HG02623 (cell line): ENCODE results near the gene CMYA5.
"Not testable (repeated sequence)": the region's sequence is repeated elsewhere in the genome, so short reads cannot be mapped to it uniquely, and the experiment has no call there.

Experiments
- ATAC-seq: cut with Tn5 transposase; IDR thresholded peaks from one replicate; pipeline ENCODE4 v1.9.1; 2021; ENCODE audit warnings: moderate library complexity; ENCODE audit not compliant: unreplicated experiment

Gene CMYA5

DNA sequence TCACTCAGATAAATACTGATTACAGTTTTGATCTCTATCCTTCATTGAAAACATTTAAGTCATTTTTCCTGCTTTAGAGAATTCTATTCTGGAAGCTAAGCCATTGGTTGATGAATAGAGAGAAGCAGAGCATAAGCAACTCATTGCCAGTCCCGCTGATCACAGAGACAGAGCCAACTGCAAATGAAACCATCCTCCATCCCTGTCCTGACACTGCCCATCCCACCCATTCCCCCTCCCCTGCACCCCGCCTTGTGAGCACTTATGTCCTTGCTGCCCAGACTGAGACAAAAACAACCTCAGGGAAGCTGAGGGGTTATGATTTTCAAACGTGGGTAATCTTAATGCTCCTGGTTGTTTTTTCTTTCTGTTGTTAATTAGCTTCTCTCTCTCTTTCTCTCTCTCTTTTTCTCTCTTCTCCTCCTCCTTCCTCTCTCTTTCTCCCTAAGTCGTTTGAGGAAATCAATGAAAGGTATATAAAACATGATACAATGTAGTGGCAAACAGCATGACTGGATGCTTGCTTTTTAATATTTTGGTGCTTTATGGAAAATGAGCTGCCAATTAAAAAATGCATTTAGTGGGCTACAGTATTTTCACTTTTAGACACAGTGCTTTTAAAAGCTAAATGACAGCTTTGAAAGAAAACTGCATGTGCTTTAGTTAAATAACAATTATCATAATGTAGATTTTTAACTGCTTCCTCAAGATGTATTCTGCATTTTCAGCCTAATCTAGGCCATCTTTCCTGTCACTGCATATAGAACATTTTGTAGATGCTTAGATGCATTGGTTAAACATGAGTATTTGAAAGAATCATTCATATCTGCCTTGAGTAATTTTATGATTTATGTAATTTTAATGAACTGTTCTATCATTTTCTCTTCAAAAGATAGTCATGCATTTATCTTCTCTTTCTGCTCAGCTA lies 57.3 kb downstream of the CMYA5 start:
- no peak for ATAC-seq

DNA sequence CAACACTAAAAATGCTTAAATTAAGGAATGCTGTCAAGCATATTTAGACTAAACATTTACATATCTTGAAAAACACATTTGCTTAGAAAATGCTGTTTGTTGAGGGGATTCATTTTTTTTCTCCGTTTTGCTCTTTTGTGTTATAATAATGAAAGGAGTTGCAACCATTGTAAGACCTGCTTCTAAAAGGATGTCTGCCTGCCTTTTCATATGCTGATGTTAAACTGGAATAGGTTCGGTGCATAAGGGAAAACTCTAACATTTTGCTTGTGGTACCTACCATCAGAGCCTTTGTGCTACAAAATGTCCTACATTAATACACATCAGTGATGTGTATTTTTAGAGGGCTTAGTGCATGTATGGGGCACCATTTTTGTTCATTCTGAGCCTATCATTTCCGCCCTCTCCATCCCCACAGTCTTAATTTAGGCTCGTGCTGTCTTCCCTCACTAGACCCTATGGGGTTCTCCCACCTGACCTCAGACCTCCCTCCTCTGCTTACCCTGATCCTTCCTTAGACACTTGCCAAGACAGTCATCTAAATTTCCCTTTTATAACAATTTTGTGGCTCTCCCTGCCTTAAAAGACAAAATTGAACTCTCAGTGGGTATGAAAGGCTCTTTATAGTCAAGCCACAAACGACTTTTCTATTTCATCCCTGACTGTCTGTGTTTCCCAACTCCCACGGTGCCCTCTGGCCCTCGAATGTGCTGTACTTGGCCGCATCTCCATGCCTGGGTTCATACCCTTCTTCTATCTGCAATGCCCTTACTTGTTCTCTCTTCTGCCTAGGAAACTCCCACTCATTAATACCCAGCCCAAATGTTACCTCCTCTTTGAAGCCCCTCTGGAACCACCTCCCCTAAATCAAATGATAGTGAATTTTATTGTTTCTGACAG lies 61.2 kb downstream of the CMYA5 start:
- ATAC-seq = no peak

DNA sequence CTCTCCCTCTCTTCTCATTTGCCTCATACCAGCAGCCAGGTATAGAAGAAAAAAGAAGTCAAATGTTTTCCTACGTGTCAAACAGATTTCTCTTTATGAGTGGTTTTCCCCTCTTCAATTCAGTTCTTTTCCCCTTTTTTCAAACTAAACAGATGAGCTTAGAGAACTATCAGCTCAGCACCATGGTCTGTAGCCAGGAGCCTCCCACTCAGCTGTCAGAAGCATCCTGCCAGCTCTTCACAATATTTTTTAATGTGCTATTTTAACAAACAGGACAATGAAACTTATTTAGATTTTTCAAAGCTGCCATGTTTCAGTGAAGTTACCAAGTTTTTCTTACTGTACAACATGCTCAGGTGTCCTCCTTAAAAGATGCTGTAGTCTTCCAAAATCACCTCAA lies 63.5 kb downstream of the CMYA5 start:
- ATAC-seq = no peak

DNA sequence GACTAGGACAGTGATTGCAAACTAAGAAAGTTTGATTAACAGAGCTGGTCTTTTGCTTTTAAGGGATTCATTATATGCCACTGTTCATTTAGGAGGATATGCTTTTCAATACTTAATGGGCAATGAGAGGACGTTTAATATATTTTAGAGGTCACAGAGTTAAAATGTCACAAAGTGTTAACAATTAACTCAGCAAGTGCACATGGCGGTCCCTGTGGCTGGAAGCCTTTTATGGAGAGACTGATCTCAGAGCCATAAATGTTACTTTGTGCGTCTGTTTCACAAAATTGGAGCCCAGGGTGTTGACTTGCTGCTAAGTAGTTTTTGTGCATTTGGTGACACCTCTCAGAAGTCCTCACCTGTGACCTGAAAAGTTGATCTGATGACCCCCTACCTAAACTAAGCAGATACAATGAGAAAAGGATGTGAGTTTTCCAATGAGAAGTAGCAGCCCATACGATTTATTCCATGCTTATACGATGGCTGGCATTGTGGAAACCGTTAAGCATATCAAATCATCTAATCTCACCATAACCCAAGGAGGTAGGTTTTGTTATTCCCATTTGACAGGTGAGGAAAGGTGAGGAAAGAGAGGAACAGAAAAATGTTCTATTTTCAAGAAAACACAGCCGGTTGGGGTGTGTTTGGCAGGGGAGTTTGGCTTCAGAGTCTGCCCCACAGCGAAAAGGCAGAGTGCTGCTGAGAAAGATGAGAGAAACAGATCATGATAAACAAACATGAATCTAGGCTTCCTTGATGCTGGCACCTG lies 64.4 kb downstream of the CMYA5 start:
- no peak for ATAC-seq

DNA sequence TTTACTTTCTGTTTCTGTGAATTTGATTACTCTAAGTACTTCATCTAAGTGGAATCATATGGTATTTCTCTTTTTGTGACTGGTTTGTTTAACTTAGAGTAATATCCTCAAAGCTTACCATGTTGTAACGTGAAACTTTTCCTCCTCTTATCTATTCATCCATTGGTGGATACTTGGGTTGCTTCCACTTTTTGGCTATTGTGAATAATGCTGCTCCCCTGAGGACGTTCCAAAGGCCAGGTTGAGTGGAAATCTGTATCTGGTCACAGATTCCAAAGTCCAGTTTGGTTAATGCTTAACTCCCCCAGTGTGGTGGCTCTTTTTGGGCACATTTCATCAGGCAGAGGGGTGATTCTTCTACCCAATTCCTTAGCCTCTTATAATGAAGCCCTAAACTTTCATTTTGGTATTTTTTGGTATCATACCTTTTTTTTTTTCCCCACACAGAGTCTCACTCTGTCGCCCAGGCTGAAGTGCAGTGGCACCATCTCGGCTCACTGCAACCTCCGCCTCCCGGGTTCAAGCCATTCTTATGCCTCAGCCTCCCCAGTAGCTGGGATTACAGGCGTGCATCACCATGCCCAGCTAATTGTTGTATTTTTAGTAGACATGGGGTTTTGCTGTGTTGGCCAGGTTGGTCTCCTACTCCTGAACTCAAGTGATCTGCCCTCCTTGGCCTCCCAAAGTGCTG lies 65.4 kb downstream of the CMYA5 start:
- ATAC-seq = no peak

DNA sequence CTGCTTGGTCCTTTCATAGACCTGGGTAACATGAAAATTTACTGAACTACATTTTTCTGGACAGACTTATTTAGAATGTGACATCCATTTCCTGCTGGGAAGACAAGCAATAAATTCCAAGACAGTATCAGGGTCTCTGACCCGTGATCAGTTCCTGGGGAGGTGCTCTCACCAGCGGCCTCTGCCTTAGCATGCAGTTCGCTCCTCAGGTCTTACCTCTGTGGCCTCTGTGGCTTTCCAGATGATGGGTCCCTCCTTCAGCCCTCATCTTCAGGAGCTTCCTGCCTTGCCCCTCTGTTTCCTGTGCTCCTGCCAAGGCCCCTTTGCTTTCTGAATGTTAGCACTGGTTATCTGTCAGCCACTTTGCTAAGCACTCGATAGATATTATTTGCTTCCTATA lies 66.4 kb downstream of the CMYA5 start:
- ATAC-seq = no peak

DNA sequence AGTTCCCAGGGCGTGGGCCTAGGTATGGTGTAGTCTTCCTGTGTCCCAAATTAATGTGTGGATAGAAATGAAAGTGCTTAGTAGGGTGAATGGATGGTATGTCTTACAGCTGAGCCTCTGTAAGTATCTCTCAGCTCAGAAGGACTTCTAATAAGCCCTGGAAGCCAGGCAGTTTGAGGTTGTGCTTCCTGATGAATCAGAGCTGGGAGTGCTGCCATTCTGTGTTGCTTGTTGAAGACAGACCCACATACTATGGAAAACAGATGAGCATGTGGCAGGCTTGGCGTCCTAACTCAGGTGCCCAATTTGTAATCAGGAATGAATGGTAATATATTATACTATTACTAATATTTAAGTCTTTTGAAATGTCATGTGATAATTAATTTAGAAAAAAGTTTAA lies 69.8 kb downstream of the CMYA5 start:
- ATAC-seq = no peak

DNA sequence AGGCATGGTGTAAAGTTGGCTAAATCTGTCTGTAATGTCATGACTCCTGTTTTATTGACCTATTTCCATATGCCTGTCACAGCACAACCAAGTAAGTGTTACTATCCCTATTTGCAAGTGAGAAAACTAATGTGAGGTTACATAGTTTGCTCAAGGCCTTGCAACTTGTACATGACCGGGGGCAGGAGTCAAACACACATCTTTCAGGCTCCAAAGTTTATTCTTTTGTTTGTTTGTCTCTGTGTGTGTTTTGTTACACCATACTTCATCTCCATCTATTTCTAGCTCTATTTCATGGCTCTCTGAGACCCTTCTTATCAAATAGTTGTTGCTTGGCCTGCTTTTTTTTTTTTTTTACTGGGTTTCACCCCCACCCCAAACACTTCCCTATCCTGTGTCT lies 70.2 kb downstream of the CMYA5 start:
- ATAC-seq = no peak

DNA sequence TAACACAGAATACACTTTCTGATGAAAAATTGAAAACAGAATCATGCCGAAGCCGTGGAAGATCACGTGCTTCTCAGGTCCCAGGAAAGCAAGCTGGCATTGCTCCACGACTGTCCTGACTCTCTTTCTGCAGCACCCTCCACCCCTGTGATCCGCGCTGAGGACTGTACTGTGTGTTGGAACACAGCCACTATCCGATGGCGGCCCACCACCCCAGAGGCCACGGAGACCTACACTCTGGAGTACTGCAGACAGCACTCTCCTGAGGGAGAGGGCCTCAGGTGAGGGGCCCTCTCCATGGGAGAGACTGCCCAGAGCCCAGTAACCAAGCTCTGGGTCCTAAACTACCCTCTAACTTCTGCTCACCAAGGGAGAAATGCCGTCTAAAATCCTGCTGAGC lies 73.3 kb downstream of the CMYA5 start:
- ATAC-seq = no peak

DNA sequence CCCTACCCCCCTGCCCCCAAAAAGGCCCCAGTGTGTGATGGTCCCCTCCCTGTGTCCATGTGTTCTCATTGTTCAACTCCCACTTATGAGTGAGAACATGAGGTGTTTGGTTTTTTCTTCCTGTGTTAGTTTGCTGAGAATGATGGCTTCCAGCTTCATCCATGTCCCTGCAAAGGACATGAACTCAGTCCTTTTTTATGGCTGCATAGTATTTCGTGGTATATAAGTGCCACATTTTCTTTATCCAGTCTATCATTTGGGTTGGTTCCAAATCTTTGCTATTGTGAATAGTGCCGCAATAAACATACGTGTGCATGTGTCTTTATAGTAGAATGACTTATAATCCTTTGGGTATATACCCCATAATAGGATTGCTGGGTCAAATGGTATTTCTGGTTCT lies 74.5 kb downstream of the CMYA5 start:
- ATAC-seq = not testable (repeated sequence)

DNA sequence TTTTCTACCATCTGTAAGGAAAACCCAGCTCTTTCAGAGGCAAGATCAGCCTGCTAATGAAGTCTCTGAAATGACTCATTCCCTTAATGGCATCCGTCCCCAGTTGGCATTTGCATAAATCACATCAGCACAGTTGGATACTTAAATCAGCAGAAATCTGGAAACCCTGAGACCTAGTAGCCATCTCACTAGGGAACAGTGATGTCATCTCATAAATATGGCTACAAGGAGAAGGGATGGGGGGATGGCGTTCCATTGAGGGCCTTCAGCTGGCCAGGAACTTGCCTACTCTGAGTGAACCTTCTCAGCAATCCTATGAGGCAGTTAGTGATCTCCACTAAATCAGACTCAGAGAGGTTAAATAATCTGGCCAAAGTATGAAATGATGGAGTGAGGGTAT lies 81.8 kb downstream of the CMYA5 start:
- no peak for ATAC-seq

DNA sequence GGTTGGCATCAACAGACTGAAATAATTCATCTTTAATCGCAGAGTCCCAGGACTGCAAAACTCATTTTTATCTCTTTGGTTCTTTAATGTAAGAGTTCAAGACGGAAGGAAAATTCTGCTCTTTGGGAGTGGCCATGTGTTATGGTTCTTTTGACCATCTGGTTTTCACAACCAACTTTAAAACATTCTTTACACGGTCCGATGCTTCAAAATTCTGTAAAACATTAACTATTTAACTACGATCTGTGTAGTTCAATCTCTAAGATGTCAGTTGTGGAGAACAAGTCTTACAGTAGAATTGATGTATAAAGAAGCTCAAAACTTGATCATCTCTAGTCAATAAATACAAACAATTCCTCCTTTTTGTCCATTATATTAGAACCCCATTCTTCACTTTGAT lies 83.0 kb downstream of the CMYA5 start:
- ATAC-seq = no peak

DNA sequence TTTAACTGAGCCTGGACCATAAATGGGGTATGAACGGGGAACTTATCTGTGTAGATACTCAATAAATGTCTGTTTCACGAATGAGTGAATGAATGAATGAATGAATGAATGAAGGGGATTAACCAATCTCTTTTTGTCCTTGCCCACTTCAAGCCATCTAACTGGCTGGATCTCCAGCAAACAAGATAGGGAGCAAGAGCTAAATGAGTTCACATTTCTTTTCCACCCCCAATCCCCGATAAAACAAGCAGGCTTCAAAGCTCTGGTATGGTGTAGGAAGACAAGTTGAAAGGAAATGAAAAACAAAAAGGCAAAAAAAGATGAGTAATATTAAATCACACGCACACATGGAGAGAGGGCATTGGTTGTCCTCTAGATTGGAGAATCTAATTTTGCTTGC lies 84.0 kb downstream of the CMYA5 start:
- no peak for ATAC-seq

DNA sequence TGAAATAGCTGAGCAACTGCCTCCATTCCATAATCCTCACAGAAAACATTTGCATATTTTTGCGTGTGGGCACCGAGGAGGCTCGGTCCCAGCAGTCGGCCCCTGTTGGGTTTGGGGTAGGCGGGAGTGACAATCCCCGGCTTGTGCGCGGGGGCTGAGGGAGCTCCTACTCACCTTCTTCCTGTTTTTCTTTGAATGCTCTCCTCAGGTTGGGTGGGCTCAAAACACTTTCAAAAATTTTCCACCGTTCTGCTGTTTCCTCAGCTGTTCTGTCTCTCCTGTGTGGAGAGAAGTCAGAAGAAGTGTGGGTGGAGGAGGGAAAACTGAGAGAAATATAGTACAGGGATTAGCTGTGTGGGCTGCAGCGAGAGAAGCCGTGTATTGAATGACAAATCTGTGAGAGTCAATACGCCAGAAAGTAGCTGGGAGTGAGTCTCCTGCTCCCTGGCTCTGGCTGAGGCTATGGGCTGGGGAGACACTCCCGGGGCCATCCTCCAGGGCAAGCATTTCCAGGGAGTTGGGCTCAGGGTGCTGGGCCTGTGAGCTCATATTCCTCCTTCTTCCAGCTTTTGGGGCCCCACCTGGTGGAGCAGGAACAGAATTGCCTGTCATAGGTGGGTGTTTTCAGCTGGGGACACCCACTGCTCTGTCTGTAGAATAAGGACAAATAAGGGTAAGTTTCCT lies 84.7 kb downstream of the CMYA5 start:
- ATAC-seq = no peak

DNA sequence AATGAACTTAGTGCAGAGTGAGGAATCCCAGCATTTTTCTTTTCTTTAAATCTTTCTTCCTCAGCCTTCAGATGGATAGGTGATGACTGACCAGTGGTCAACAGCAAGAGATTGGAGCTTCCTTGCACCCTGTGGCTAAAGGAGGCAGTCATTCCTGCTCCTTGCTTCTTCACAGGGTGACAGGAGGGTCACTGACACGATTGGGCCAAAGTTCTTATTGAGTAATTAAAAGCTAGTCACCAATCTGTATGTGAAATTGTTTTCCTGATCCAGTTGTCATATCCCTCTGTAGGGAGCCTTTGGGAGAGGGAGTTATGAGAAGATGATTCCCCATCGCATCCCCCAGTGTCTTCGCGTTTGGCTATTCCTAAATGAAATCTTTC lies 85.2 kb downstream of the CMYA5 start:
- no peak for ATAC-seq

DNA sequence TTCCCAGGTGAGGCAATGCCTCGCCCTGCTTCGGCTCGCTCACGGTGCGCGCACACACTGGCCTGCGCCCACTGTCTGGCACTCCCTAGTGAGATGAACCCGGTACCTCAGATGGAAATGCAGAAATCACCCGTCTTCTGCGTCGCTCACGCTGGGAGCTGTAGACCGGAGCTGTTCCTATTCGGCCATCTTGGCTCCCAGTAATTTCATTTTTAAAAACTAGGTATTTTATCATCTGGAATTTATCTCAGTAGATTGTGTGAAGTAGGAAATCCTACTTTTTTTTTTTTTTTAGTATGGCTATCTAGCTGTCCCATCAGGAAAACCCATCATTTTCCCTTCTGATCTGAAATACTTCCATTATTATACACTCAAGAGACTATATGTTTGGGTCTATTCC lies 95.1 kb downstream of the CMYA5 start:
- not testable (repeated sequence) for ATAC-seq

DNA sequence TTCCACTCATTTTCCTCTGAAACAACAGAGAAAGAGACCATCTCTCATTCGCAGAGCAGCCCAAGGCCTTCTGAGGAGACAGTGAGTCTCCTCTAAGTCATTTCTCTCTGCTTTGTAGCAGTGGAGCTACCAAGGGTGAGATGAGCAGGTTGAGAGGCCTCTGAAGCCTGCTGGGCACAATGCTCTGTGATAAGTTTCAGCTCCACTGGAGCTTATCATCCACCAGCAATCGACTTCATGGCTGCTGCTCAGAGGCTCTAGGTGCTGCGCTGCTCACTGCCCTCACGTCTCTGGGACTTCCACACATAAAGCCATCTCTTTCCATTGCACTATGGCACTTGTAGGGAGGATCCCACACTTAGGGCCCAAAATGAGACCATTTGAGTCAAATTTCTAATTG lies 96.3 kb downstream of the CMYA5 start:
- ATAC-seq = no peak

DNA sequence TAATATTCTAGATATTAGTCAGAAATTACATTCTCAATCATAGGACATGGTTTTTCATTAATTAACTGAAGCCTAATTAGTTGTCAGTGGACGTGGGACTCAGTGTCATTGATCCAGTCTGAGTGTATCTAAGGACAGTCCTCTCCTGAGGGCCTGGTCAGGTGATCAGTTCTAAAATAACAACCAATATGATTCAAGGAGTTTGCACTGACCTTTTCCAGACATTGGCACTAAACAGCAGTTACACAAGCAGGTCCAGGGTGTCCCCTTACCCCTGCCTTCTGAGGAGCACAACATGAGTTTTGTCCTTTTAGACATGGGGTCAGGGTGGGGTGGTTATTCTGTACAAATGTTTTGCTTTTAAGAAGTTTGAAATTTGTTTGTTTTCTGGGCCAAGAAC lies 97.8 kb downstream of the CMYA5 start:
- no peak for ATAC-seq

DNA sequence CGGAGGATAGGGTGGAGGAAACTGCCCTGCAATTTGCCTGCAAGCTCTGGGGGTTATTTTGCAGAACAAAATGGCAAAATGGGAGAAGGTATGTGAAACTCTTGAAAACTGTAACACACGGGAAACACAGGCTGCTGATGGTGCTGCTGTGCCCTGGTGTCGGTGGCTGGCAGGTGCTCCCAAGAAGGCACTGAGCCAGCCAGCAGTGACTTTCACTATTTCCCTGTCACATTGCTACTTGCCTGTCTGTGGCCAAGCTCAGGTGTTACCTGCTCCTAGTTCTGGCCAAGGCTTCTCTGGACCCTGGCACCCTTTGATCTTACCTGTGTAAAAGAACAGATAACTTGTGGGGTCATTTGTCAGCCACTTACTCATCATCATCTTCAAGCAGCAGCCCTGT lies 102.2 kb downstream of the CMYA5 start:
- no peak for ATAC-seq

DNA sequence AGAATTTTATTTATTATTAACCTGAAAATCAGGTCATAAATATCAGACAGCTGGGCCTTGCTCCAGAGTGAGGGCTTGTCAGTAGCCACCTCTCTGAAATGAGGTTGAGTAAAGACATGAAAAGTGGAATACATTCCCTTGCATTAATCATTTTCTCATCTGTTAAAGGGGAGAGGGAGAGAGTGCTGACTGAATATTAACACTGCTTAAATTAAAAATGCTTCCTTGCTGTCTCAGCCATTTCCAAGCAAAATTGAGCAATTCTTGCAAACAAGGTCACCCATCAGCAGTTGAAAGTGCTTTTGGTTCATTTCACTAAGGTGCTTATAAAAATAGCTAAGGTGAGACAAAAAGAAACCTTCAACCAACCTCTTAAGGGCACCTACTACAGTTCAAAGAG lies 102.8 kb downstream of the CMYA5 start:
- ATAC-seq = no peak
